Lung (tissue), 12 donors: ENCODE results near the gene DNAH1. TPM values are rescaled to one million over a fixed set of nuclear protein-coding genes. Genes with fewer than 3 reads are reported as not detected.

Source experiments
- ATAC-seq: fragments of 200-7000 bp; cut with Tn5 transposase; one replicate; pipeline ENCODE4 v1.9.1; 2020; ENCODE audit warnings: moderate number of reproducible peaks; ENCODE audit not compliant: insufficient read depth, low FRiP score
- DNase-seq, 3 donors: peaks; one replicate each; pipeline ENCODE4 v3.0.0-alpha.2; 2013 to 2017
- H3K27ac ChIP-seq, 2 donors: one replicate each; pipeline ENCODE4 v1.5.1; 2013; ENCODE audit warnings: mild to moderate bottlenecking in 2 of 2, moderate library complexity in 2 of 2, control low read depth in 1 of 2, inconsistent platforms in 1 of 2, low read depth in 1 of 2, low read length in 1 of 2
- H3K27me3 ChIP-seq, 3 donors: one replicate each; pipeline ENCODE4 v1.5.1; 2013; ENCODE audit warnings: low read length in 2 of 3; ENCODE audit not compliant: control insufficient read depth in 3 of 3, insufficient read depth in 3 of 3
- H3K36me3 ChIP-seq, 4 donors: one replicate each; pipeline ENCODE4 v1.5.1; 2013; ENCODE audit warnings: low read length in 4 of 4, mild to moderate bottlenecking in 1 of 4, moderate library complexity in 1 of 4; ENCODE audit not compliant: control insufficient read depth in 4 of 4, insufficient read depth in 4 of 4
- H3K4me1 ChIP-seq, 5 donors: one replicate each; pipeline ENCODE4 v1.5.1; 2013; ENCODE audit warnings: low read length in 5 of 5, mild to moderate bottlenecking in 2 of 5, moderate library complexity in 1 of 5; ENCODE audit not compliant: control insufficient read depth in 5 of 5, insufficient read depth in 5 of 5
- H3K4me3 ChIP-seq: one replicate; pipeline ENCODE4 v1.5.1; 2013; ENCODE audit warnings: mild to moderate bottlenecking, control low read depth, moderate library complexity
- H3K9ac ChIP-seq, 2 donors: one replicate each; pipeline ENCODE4 v1.5.1; 2013; ENCODE audit warnings: low read length in 2 of 2, control low read depth in 1 of 2; ENCODE audit not compliant: insufficient read depth in 1 of 2
- H3K9me3 ChIP-seq, 4 donors: one replicate each; pipeline ENCODE4 v1.5.1; 2013; ENCODE audit warnings: low read length in 3 of 4, mild to moderate bottlenecking in 1 of 4, moderate library complexity in 1 of 4; ENCODE audit not compliant: control insufficient read depth in 4 of 4, insufficient read depth in 3 of 4
- CTCF ChIP-seq: IDR thresholded peaks from 2 replicates; pipeline ENCODE4 v1.5.1; 2012; ENCODE audit warnings: mild to moderate bottlenecking; ENCODE audit errors: control extremely low read depth, extremely low read depth
- WGBS, 2 donors: extraction: QIAGEN DNeasy Blood & Tissue Kit; methylation state at CpG; one replicate each; pipeline ENCODE4 v1.1.7; 2013; 5-methylcytosine and 5-hydroxymethylcytosine counted together
- polyA plus RNA-seq, 2 donors: library from polyadenylated mRNA; stranded (reverse); fragments of 200-250 nt; gene quantifications; one replicate each; pipeline ENCODE4 v1.2.1, GENCODE V29; 2013
- total RNA-seq, 2 donors: library from RNA; depleted of rRNA in 1 of 2; stranded (reverse); fragments of >200 nt in 1 of 2; gene quantifications; one replicate each; pipeline ENCODE4 v1.2.1, GENCODE V29; 2014 to 2021
- donor health status: control.
- donor health status: control.
- donor health status: Bipolar disorder and iron deficiency.
- donor health status: healthy.
- donor health status: DM: yes; HTN: yes; CAD: no.

Gene DNAH1
- total and polyA plus RNA-seq, 4 donors: 6.1 to 21.5 (median 11.4) TPM

- H3K9ac ChIP-seq: peak overlapping the region; percentile 21 to 47
- H3K36me3 ChIP-seq: peaks cover 0 to 7% (median 0%) of the 10 kb centered on the region in 4 donors
- TF ChIP-seq CTCF: no peak
- H3K27me3 ChIP-seq: no peaks in the 10 kb centered on the region
- peaks cover 0 to 31% (median 7%) of the 10 kb centered on the region in 5 donors for H3K4me1 ChIP-seq
- no peaks in the 10 kb centered on the region for H3K9me3 ChIP-seq
- no peak for ATAC-seq
- no peak overlapping the region for H3K4me3 ChIP-seq
- 43 to 45% methylated on average over 17 of the region's 17 CpGs for WGBS, 2 donors
- DNase-seq: peak; percentile 79 to 87 (median 81)
- H3K27ac ChIP-seq: no peak overlapping the region
Observed at GRCh38 chr3:52298149-52299098, 17.7 kb upstream of the DNAH1 start.

GRCh38 chr3:52299247-52299878 is 16.8 kb upstream of the DNAH1 start:
- no peak for ATAC-seq
- H3K27ac ChIP-seq: no peak overlapping the region

DNA sequence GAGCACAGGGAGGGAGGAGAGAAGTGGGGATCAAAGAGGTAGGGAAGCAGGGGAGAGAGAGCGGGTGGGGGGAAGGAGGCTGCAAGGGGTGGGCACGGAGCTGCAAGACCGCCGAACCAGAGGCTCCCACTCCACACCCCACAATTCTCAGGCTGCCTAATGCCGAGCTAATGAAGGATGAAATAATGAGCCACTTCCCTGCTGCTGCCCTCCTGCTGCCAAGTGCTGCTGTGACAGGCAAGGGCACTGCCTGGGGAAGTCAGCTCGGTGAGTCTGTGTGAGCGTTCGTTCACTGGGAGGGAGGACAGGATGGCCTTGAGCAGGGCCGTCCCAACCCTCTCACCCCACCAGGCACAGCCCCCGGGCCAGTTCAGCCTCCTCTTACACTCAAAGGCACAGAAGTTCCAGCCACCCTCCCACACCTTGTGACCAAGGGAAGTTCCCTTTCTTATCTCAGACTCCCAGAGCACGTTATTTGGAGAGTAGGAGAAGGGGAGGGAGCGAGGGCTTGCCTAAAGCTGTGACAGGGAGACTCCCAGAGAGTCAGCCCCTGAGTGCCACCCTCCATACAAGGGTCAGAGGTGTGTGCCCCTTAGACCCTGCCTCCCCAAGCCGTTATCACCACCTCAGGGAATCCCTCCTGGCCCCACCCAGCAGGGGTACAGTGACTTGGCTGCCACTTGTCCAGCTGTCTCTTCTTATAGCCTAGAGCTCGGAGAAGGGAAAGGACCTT is 16.1 kb upstream of the DNAH1 start:
- peak overlapping the region in 1 of 2 donors; percentile 19 for H3K9ac ChIP-seq
- 16 to 25% methylated on average over 14 of the region's 14 CpGs for whole genome bisulfite sequencing, 2 donors
- no peaks in the 10 kb centered on the region for H3K27me3 ChIP-seq
- ATAC-seq: peak; percentile 51
- TF ChIP-seq CTCF: no peak
- no peak overlapping the region for H3K4me3 ChIP-seq
- no peaks in the 10 kb centered on the region for H3K9me3 ChIP-seq
- peaks cover 0 to 5% (median 0%) of the 10 kb centered on the region in 4 donors for H3K36me3 ChIP-seq
- peaks cover 0 to 31% (median 7%) of the 10 kb centered on the region in 5 donors for H3K4me1 ChIP-seq
- H3K27ac ChIP-seq: peak overlapping the region; percentile 37 to 43
- DNase-seq: peak; percentile 58 to 70 (median 58)

More at GRCh38 chr3:52299247-52299878, 16.8 kb upstream of the DNAH1 start:
- Histone ChIP-seq H3K4me1 (peaks cover 0 to 31% (median 7%) of the 10 kb centered on the region in 5 donors), H3K4me3 (no peak overlapping the region), H3K27me3 (no peaks in the 10 kb centered on the region), H3K9me3 (no peaks in the 10 kb centered on the region), H3K9ac (no peak overlapping the region), H3K36me3 (peaks cover 0 to 5% (median 0%) of the 10 kb centered on the region in 4 donors)
- TF ChIP-seq CTCF: no peak
- 39 to 47% methylated on average over 10 of the region's 10 CpGs for WGBS, 2 donors
- peak; percentile 42 to 59 (median 55) for DNase-seq
